Epithelial cell of esophagus (primary cell): Measurements from ENCODE around the gene CKMT2.

Experiments used
- DNase-seq: peaks from one replicate; pipeline ENCODE4 v3.0.0; 2010; ENCODE audit warnings: low read depth
- H3K4me3 ChIP-seq: 2 replicates; pipeline ENCODE4 v1.5.1; 2011; ENCODE audit warnings: mild to moderate bottlenecking, low read length, control low read depth
- CTCF ChIP-seq: IDR thresholded peaks from 2 replicates; pipeline ENCODE4 v1.5.1; 2011; ENCODE audit warnings: low read depth, mild to moderate bottlenecking, low read length, control low read depth, inconsistent platforms; ENCODE audit not compliant: insufficient read depth; ENCODE audit errors: missing control alignments

CKMT2 gene

DNA sequence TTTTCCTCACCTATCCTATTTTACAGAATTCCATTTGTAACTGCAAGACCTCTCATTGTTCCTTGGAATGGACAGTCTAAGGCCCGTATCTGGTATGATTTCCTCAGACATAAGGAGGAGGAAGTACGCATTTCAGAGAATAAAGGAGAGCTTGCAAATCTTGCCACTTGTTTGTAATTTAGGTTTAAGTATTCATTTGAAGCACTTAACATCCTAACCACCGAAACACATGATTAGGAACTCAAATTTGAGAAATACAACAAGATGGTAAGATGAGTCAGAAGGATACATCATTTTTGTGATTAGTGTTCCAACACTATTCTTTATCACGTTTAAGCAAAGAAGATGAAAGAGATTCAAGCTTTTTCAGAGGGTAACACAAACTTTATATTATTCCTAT is 64.4 kb downstream of the CKMT2 start:
- no peak overlapping the region for H3K4me3 ChIP-seq
- DNase-seq, result no peak
- no peak for TF ChIP-seq CTCF

DNA sequence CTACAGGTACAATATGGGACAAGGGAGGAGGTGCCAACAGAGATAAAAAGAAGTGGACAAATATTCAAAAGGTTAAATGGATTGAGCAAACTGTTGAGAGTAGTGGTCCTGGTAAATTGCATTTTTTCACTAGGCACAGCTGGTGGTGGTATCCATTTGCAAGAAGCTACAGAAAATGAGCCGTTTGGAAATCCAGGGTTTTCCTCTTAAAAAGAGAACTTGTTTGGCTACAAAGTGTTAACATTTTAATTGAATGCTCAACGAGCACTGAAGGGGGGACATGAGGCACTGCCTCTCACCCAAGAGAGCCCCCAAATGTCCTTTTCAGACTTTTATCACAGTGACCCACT is 67.8 kb downstream of the CKMT2 start:
- TF ChIP-seq CTCF, result no peak
- DNase-seq, result peak; percentile 3
- peak overlapping the region; percentile 89 for H3K4me3 ChIP-seq

- H3K4me3 ChIP-seq, result peak within 1 kb of the TSS; percentile 89
- peak; percentile 96 for DNase-seq
- peak; percentile 38 for TF ChIP-seq CTCF
Measured at GRCh38 chr5:81301271-81302015, 68.3 kb downstream of the CKMT2 start, which contains the start of gene ZCCHC9. ZCCHC9 (plus strand) TSS chr5:81301587; CDS start chr5:81304758, 3,171 bp downstream.

GRCh38 chr5:81302596-81302995 is 69.5 kb downstream of the CKMT2 start:
- no peak for DNase-seq
- H3K4me3 ChIP-seq, result peak overlapping the region; percentile 89
- no peak for TF ChIP-seq CTCF

- H3K4me3 ChIP-seq, result no peak overlapping the region
- peak; percentile 91 for DNase-seq
- no peak for TF ChIP-seq CTCF
Measured at GRCh38 chr5:81303563-81303962, 70.4 kb downstream of the CKMT2 start.

DNA sequence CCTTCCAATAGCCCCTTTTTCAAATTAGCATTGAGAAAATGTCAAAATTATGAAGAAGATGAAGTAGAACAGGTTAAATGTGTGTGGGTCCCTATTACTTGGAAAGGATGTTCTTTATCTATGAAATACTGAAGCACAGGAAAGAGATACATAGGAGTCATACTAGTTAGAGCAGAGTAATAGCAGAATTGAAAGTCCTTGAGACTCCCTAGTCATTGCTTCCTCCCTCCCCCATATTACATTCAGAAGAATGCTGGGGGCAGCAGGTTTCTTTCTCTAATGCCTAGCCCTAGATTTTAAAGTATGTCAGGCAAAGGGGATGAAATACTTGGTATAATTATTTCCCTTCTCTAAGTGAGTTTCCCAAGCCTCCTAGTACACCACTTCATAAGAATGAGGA is 72.7 kb downstream of the CKMT2 start:
- DNase-seq, result no peak
- TF ChIP-seq CTCF, result no peak
- no peak overlapping the region for H3K4me3 ChIP-seq

DNA sequence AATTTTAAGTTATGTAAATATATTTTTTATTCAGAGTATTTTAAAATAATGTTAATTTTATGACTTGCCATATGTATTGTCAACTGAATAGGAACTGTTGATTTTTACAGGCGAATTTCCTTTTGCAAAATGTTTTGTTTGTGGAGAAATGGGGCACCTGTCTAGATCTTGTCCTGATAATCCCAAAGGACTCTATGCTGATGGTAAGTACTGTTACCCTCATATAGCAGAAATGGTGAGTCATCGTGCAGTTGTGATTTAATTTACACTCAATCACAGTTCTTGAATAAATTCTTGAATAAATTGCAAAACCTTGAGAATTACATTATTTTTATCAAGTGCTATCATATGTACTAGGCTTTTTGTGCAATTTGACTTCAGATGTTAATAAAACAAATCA is 75.7 kb downstream of the CKMT2 start:
- no peak for DNase-seq
- no peak for TF ChIP-seq CTCF
- H3K4me3 ChIP-seq, result no peak overlapping the region
